Brain pericyte (primary cell): ENCODE measurements around the gene ARMC6.
"Not testable (repeated sequence)": the region's sequence is repeated elsewhere in the genome, so short reads cannot be mapped to it uniquely, and the experiment has no call there.

ENCODE experiments used
- DNase-seq: peaks from one replicate; pipeline ENCODE4 v3.0.0-alpha.2; 2012; ENCODE audit warnings: low read depth, low spot score

Gene ARMC6

GRCh38 chr19:19074196-19074882 is 40.9 kb downstream of the ARMC6 start:
- no peak for DNase-seq

GRCh38 chr19:19075126-19075525 is 41.7 kb downstream of the ARMC6 start:
- no peak for DNase-seq

GRCh38 chr19:19076476-19076875 is 43.1 kb downstream of the ARMC6 start:
- no peak for DNase-seq

- DNase-seq = no peak
These were observed 43.7 kb downstream of the ARMC6 start for GRCh38 chr19:19077103-19077502.

- DNase-seq = no peak
These were observed 45.4 kb downstream of the ARMC6 start for GRCh38 chr19:19078801-19079200.

- no peak for DNase-seq
These were observed 46.2 kb downstream of the ARMC6 start for GRCh38 chr19:19079571-19079970.

GRCh38 chr19:19081642-19082151 is 48.3 kb downstream of the ARMC6 start:
- DNase-seq = no peak

- DNase-seq = no peak
These were observed 50.2 kb downstream of the ARMC6 start for GRCh38 chr19:19083413-19084178.

- DNase-seq = no peak
These were observed 54.3 kb downstream of the ARMC6 start for GRCh38 chr19:19087676-19088075.

GRCh38 chr19:19094513-19094912 is 61.1 kb downstream of the ARMC6 start:
- no peak for DNase-seq

- DNase-seq = no peak
These were observed 62.3 kb downstream of the ARMC6 start for GRCh38 chr19:19095691-19096090.

- DNase-seq = no peak
These were observed 63.5 kb downstream of the ARMC6 start for GRCh38 chr19:19096641-19097627.

- DNase-seq = no peak
These were observed 64.8 kb downstream of the ARMC6 start for GRCh38 chr19:19098084-19098702.

- no peak for DNase-seq
These were observed 65.6 kb downstream of the ARMC6 start for GRCh38 chr19:19098703-19099632.

- no peak for DNase-seq
These were observed 68.1 kb downstream of the ARMC6 start for GRCh38 chr19:19101540-19101939.

- not testable (repeated sequence) for DNase-seq
These were observed 69.2 kb downstream of the ARMC6 start for GRCh38 chr19:19102566-19102965.

GRCh38 chr19:19103167-19103566 is 69.8 kb downstream of the ARMC6 start:
- DNase-seq = no peak

GRCh38 chr19:19105365-19106055 is 72.1 kb downstream of the ARMC6 start:
- DNase-seq = no peak

- no peak for DNase-seq
These were observed 72.7 kb downstream of the ARMC6 start for GRCh38 chr19:19106056-19106551.
